Activated T-cell treated with anti-CD3 and anti-CD28 coated beads for 4 hours (primary cell): ENCODE data around the gene ASTN2.
"Not testable (repeated sequence)": the region's sequence is repeated elsewhere in the genome, so short reads cannot be mapped to it uniquely, and the experiment has no call there.

Experiments
- DNase-seq: peaks from one replicate; pipeline ENCODE4 v3.0.0-alpha.2; 2020

ASTN2 gene

GRCh38 chr9:116944714-116945534 lies 469.9 kb downstream of the ASTN2 start:
- DNase-seq, result no peak

GRCh38 chr9:116943970-116944369 lies 470.9 kb downstream of the ASTN2 start:
- no peak for DNase-seq

- DNase-seq, result no peak
These were observed 472.2 kb downstream of the ASTN2 start for GRCh38 chr9:116942593-116943061.

GRCh38 chr9:116941266-116941665 lies 473.6 kb downstream of the ASTN2 start:
- DNase-seq, result no peak

GRCh38 chr9:116940614-116941215 lies 474.1 kb downstream of the ASTN2 start:
- no peak for DNase-seq

- DNase-seq, result no peak
These were observed 475.2 kb downstream of the ASTN2 start for GRCh38 chr9:116939614-116940013.

GRCh38 chr9:116939161-116939560 lies 475.7 kb downstream of the ASTN2 start:
- no peak for DNase-seq

- no peak for DNase-seq
These were observed 477.5 kb downstream of the ASTN2 start for GRCh38 chr9:116937361-116937760.

GRCh38 chr9:116935149-116935897 lies 479.5 kb downstream of the ASTN2 start:
- DNase-seq, result no peak

GRCh38 chr9:116934131-116934530 lies 480.7 kb downstream of the ASTN2 start:
- no peak for DNase-seq

GRCh38 chr9:116933251-116933650 lies 481.6 kb downstream of the ASTN2 start:
- no peak for DNase-seq

GRCh38 chr9:116929621-116930020 lies 485.2 kb downstream of the ASTN2 start:
- no peak for DNase-seq

GRCh38 chr9:116928884-116929283 lies 486.0 kb downstream of the ASTN2 start:
- DNase-seq, result no peak

GRCh38 chr9:116928289-116928688 lies 486.6 kb downstream of the ASTN2 start:
- DNase-seq, result no peak

- DNase-seq, result no peak
These were observed 487.1 kb downstream of the ASTN2 start for GRCh38 chr9:116927726-116928125.

- DNase-seq, result no peak
These were observed 489.7 kb downstream of the ASTN2 start for GRCh38 chr9:116925121-116925520.

GRCh38 chr9:116924462-116925110 lies 490.3 kb downstream of the ASTN2 start:
- DNase-seq, result no peak

GRCh38 chr9:116917895-116918508 lies 496.9 kb downstream of the ASTN2 start:
- not testable (repeated sequence) for DNase-seq

GRCh38 chr9:116913536-116913935 lies 501.3 kb downstream of the ASTN2 start:
- no peak for DNase-seq

- DNase-seq, result no peak
These were observed 504.7 kb downstream of the ASTN2 start for GRCh38 chr9:116910201-116910600.

- no peak for DNase-seq
These were observed 506.9 kb downstream of the ASTN2 start for GRCh38 chr9:116907989-116908388.

GRCh38 chr9:116905171-116905588 lies 509.7 kb downstream of the ASTN2 start:
- no peak for DNase-seq

- DNase-seq, result no peak
These were observed 510.7 kb downstream of the ASTN2 start for GRCh38 chr9:116904165-116904564.
